D341Med (cell line): ENCODE data around the gene NUDT15.
"Not testable (repeated sequence)": the region's sequence is repeated elsewhere in the genome, so short reads cannot be mapped to it uniquely, and the experiment has no call there.

Source experiments
- DNase-seq: peaks from one replicate; pipeline ENCODE4 v3.0.0; 2012; ENCODE audit warnings: low spot score

NUDT15 gene

GRCh38 chr13:48043789-48044503, 6.4 kb downstream of the NUDT15 start:
- DNase-seq, result no peak

GRCh38 chr13:48050550-48050949, 13.0 kb downstream of the NUDT15 start:
- DNase-seq, result no peak

GRCh38 chr13:48054601-48055000, 17.1 kb downstream of the NUDT15 start:
- DNase-seq, result no peak

- DNase-seq, result no peak
These were observed 18.2 kb downstream of the NUDT15 start for GRCh38 chr13:48055712-48056111.

GRCh38 chr13:48058536-48058935, 21.0 kb downstream of the NUDT15 start:
- DNase-seq, result not testable (repeated sequence)

- not testable (repeated sequence) for DNase-seq
These were observed 22.4 kb downstream of the NUDT15 start for GRCh38 chr13:48059951-48060350.

- peak; percentile 60 for DNase-seq
These were observed 28.9 kb downstream of the NUDT15 start for GRCh38 chr13:48066310-48066989.

GRCh38 chr13:48068036-48068435, 30.5 kb downstream of the NUDT15 start:
- DNase-seq, result no peak

GRCh38 chr13:48068952-48069351, 31.4 kb downstream of the NUDT15 start:
- DNase-seq, result no peak

GRCh38 chr13:48069573-48069972, 32.0 kb downstream of the NUDT15 start:
- DNase-seq, result no peak

- no peak for DNase-seq
These were observed 33.4 kb downstream of the NUDT15 start for GRCh38 chr13:48070942-48071341.

- peak; percentile 81 for DNase-seq
These were observed 34.8 kb downstream of the NUDT15 start for GRCh38 chr13:48072304-48072703.

GRCh38 chr13:48072787-48073186, 35.3 kb downstream of the NUDT15 start:
- no peak for DNase-seq

GRCh38 chr13:48074006-48074405, 36.5 kb downstream of the NUDT15 start:
- no peak for DNase-seq

- peak; percentile 36 for DNase-seq
These were observed 40.7 kb downstream of the NUDT15 start for GRCh38 chr13:48078251-48078656.

- DNase-seq, result no peak
These were observed 44.2 kb downstream of the NUDT15 start for GRCh38 chr13:48081739-48082138.

GRCh38 chr13:48086272-48086671, 48.7 kb downstream of the NUDT15 start:
- DNase-seq, result no peak

- no peak for DNase-seq
These were observed 56.1 kb downstream of the NUDT15 start for GRCh38 chr13:48093588-48093987.

GRCh38 chr13:48094404-48094780, 56.9 kb downstream of the NUDT15 start:
- DNase-seq, result no peak

GRCh38 chr13:48094781-48095502, 57.4 kb downstream of the NUDT15 start, which contains the start of gene MED4:
TSS of gene MED4 (minus strand) at chr13:48095104. CDS start at chr13:48095078, 26 bp downstream.
- peak; percentile 97 for DNase-seq

- DNase-seq, result no peak
These were observed 59.1 kb downstream of the NUDT15 start for GRCh38 chr13:48096670-48097069.
